MM.1S (cell line): ENCODE measurements around the gene AP3B1.

Experiments
- EZH2 ChIP-seq: fragments of 300-600 bp; sonication (generic); optimal IDR thresholded peaks from 2 replicates; pipeline ENCODE3; 2017; ENCODE audit warnings: low read depth, mild to moderate bottlenecking, antibody characterized with exemption, low read length, mixed read lengths
- EZH2phosphoT487 ChIP-seq: fragments of 300-600 bp; sonication (generic); IDR thresholded peaks from 2 replicates; pipeline ENCODE4 v1.6.1; 2018; ENCODE audit warnings: antibody characterized with exemption, low read length
- TF ChIP-seq, protein P1 (sequence below): fragments of 300-600 bp; sonication (generic); IDR thresholded peaks from 2 replicates; pipeline ENCODE4 v1.5.1; 2016; ENCODE audit warnings: antibody characterized with exemption, low read length, mixed read lengths

DNA sequence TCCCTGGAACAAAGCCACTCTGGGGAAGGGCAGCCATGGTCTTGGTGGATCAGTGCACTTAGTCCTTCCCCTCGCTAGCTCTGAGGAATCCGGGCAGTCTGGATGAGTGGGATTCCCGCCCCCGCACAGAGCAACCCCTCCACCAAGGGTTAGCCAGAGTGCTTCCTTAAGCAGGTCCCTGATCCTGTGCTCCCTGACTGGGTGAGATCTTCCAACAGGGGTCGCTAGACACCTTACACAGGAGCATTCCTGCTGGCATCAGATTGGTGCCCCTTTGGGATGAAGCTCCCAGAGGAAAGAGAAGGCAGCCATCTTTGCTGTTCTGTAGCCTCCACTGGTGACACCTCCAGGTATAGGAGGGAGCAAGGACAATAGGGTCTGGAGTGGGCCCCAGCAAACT lies 228.8 kb downstream of the AP3B1 start:
- TF ChIP-seq, protein P1, sequence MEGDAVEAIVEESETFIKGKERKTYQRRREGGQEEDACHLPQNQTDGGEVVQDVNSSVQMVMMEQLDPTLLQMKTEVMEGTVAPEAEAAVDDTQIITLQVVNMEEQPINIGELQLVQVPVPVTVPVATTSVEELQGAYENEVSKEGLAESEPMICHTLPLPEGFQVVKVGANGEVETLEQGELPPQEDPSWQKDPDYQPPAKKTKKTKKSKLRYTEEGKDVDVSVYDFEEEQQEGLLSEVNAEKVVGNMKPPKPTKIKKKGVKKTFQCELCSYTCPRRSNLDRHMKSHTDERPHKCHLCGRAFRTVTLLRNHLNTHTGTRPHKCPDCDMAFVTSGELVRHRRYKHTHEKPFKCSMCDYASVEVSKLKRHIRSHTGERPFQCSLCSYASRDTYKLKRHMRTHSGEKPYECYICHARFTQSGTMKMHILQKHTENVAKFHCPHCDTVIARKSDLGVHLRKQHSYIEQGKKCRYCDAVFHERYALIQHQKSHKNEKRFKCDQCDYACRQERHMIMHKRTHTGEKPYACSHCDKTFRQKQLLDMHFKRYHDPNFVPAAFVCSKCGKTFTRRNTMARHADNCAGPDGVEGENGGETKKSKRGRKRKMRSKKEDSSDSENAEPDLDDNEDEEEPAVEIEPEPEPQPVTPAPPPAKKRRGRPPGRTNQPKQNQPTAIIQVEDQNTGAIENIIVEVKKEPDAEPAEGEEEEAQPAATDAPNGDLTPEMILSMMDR = 0 out of 2 replicates have a peak, but pooled peaks have one; percentile 12
- TF ChIP-seq EZH2phosphoT487 (no peak), EZH2 (no peak)
